K562 (cell line): ENCODE measurements around the gene ACTR5. TPM values are rescaled to one million over a fixed set of nuclear protein-coding genes. Genes with fewer than 3 reads are reported as not detected.
A peak's percentile ranks its signal among the peaks of the same experiment; 100 is the strongest.

Experiments
- ATAC-seq: fragments of 200-7000 bp; cut with Tn5 transposase; 3 replicates; pipeline ENCODE4 v1.9.1; 2020; ENCODE audit warnings: moderate library complexity
- BruUV-seq: library from RNA; stranded (reverse); fragments of 400-500 nt; replicated peaks from 2 replicates; lab custom pipeline; 2021; lab: Mats Ljungman, UMichigan
- CTCF ChIA-PET: fragments of 300-600 bp; formaldehyde crosslinking; extraction: SDS; loops from one replicate; lab custom pipeline; 2021; ENCODE audit warnings: low intra/inter-chr PET ratio; lab: Yijun Ruan, JAX
- POLR2A ChIA-PET: fragments of 300-600, 350-650 bp; sonication (Branson Sonifier 250); formaldehyde crosslinking; extraction: SDS; loops from one replicate; lab custom pipeline; 2021; ENCODE audit warnings: antibody characterized with exemption, inconsistent platforms; lab: Yijun Ruan, JAX
- DNase-seq, 4 experiments: peaks; one replicate each; pipeline versions ENCODE4 v3.0.0 to v3.0.0-alpha.2; 2011 to 2018; ENCODE audit warnings: low spot score in 3 of 4, mixed read lengths in 3 of 4; ENCODE audit errors: extremely low read depth in 1 of 4
- FAIRE-seq: peaks from 2 replicates; lab custom pipeline; 2011; peaks lifted over from hg19 to GRCh38; lab: Jason Lieb, UNC
- H2AFZ ChIP-seq: 2 replicates; pipeline ENCODE4 v1.6.0; 2011; ENCODE audit warnings: low read depth, low read length, control low read depth, inconsistent platforms
- H3K27ac ChIP-seq: fragments of 200-600 bp; 3 replicates; pipeline ENCODE4 v1.8.0; 2011; ENCODE audit warnings: low read depth, mild to moderate bottlenecking, control low read depth, inconsistent platforms, low read length, moderate library complexity, mixed read lengths; ENCODE audit errors: extremely low read depth
- H3K27me3 ChIP-seq, 2 experiments: fragments of 300-600 bp in 1 of 2; 2 replicates in 1 of 2; 3 replicates in 1 of 2; pipeline versions ENCODE4 v1.6.0 to v1.8.0; 2011; ENCODE audit warnings: inconsistent platforms in 2 of 2, low read length in 2 of 2, mild to moderate bottlenecking in 1 of 2, mixed read lengths in 1 of 2, moderate library complexity in 1 of 2; ENCODE audit not compliant: control insufficient read depth in 2 of 2, insufficient read depth in 2 of 2
- H3K36me3 ChIP-seq: fragments of 300-600 bp; 3 replicates; pipeline ENCODE4 v1.8.0; 2011; ENCODE audit warnings: mild to moderate bottlenecking, low read length, inconsistent platforms; ENCODE audit not compliant: control insufficient read depth, insufficient read depth
- H3K4me1 ChIP-seq, 2 experiments: fragments of 200-600 bp in 1 of 2; replicated peaks in 1 of 2; 2 replicates in 1 of 2; 3 replicates in 1 of 2; pipeline versions ENCODE4 v1.5.1 to v1.8.0; 2011; ENCODE audit warnings: inconsistent platforms in 2 of 2, low read length in 2 of 2, mild to moderate bottlenecking in 1 of 2, mixed read lengths in 1 of 2, moderate library complexity in 1 of 2; ENCODE audit not compliant: control insufficient read depth in 2 of 2, insufficient read depth in 2 of 2
- H3K4me2 ChIP-seq: 2 replicates; pipeline ENCODE4 v1.6.1; 2011; ENCODE audit warnings: low read length, control low read depth, inconsistent platforms, mixed read lengths; ENCODE audit not compliant: insufficient read depth
- H3K4me3 ChIP-seq: fragments of 200-600 bp; sonication (generic), shearing (Covaris generic); 2 replicates; pipeline ENCODE4 v1.5.1; 2016; ENCODE audit warnings: control low read depth, inconsistent platforms
- H3K79me2 ChIP-seq: fragments of 200-600 bp; 3 replicates; pipeline ENCODE4 v1.8.0; 2011; ENCODE audit warnings: low read length, inconsistent platforms; ENCODE audit not compliant: control insufficient read depth, insufficient read depth
- H3K9ac ChIP-seq, 2 experiments: 2 replicates each; pipeline versions ENCODE4 v1.6.0 to v1.6.1; 2011; ENCODE audit warnings: low read depth in 2 of 2, low read length in 2 of 2, control low read depth in 1 of 2, inconsistent platforms in 1 of 2, mild to moderate bottlenecking in 1 of 2, mixed read lengths in 1 of 2; ENCODE audit not compliant: insufficient read depth in 1 of 2
- H3K9me1 ChIP-seq: one replicate; pipeline ENCODE4 v1.6.0; 2011; ENCODE audit warnings: inconsistent platforms, mild to moderate bottlenecking, low read length, moderate library complexity; ENCODE audit not compliant: control insufficient read depth, insufficient read depth
- H3K9me3 ChIP-seq: replicated peaks from 2 replicates; pipeline ENCODE4 v1.5.1; 2011; ENCODE audit warnings: low read depth, low read length, inconsistent platforms; ENCODE audit not compliant: control insufficient read depth, insufficient read depth
- H4K20me1 ChIP-seq: replicated peaks from 2 replicates; pipeline ENCODE4 v1.6.1; 2011; ENCODE audit warnings: low read length, inconsistent platforms, mixed read lengths; ENCODE audit not compliant: control insufficient read depth, insufficient read depth
- ESRRA ChIP-seq: fragments of 450-650 bp; IDR thresholded peaks from 2 replicates; pipeline ENCODE4 v1.6.1; 2014; ENCODE audit warnings: low read depth, mild to moderate bottlenecking, moderate library complexity, borderline replicate concordance
- MAFG ChIP-seq: fragments of 450-650 bp; conservative IDR thresholded peaks from 2 replicates; pipeline ENCODE4 v1.6.1; 2016; ENCODE audit warnings: missing genetic modification characterization, missing compliant biosample characterization
- PTRF ChIP-seq: fragments of 450-650 bp; IDR thresholded peaks from 2 replicates; pipeline ENCODE4 v1.6.1; 2016; ENCODE audit warnings: mild to moderate bottlenecking, missing genetic modification characterization, missing compliant biosample characterization
- RBFOX2 ChIP-seq: fragments of 200-400 bp; formaldehyde crosslinking; IDR thresholded peaks from 2 replicates; pipeline ENCODE4 v1.6.1; 2017; ENCODE audit warnings: low read depth, mild to moderate bottlenecking, low read length, moderate library complexity
- ZNF23 ChIP-seq: fragments of 250-450 bp; sonication (Bioruptor Pico); IDR thresholded peaks from 2 replicates; pipeline ENCODE4 v1.4.0; 2020; ENCODE audit warnings: mild to moderate bottlenecking
- ZNF316 ChIP-seq: fragments of 450-650 bp; IDR thresholded peaks from 2 replicates; pipeline ENCODE4 v1.6.1; 2016
- WGBS: fragments of 100-300 bp; shearing (Covaris generic); methylation state at CpG from one replicate; pipeline ENCODE4 v1.1.6; 2016; ENCODE audit warnings: low coverage, mixed read lengths; ENCODE audit not compliant: insufficient coverage; ENCODE audit errors: missing lambda C conversion rate; 5-methylcytosine and 5-hydroxymethylcytosine counted together
- in situ Hi-C: fragments of 300-500 bp; cut with MboI; formaldehyde crosslinking; loops from 4 replicates; pipeline ENCODE4 v1.15.0; 2018; ENCODE audit warnings: inconsistent platforms, mixed read lengths
- intact Hi-C: fragments of 100-400 bp; cut with micrococcal nuclease; formaldehyde crosslinking; loops from 2 replicates; pipeline ENCODE4 v1.14.2; 2022
- polyA plus RNA-seq, 8 experiments: library from polyadenylated mRNA; depleted of rRNA in 4 of 8; stranded (reverse) in 5 of 8; unstranded in 3 of 8; fragments of >200 nt; fragmentation: Nextera tagmentation in 2 of 8; fragmentation: Illumina TruSeq in 1 of 8; extraction: Ambion mirVana in 2 of 8; extraction: Trizol in 1 of 8; gene quantifications; 2 replicates each; pipeline versions ENCODE4 v1.2.1 to v1.2.3, GENCODE V29; 2011 to 2014; ENCODE audit warnings: inconsistent platforms in 1 of 8, missing spikeins in 1 of 8
- total RNA-seq, 7 experiments: library from RNA; depleted of rRNA in 6 of 7; stranded (reverse); fragments of >200 nt in 6 of 7; fragmentation: Illumina TruSeq in 2 of 7; extraction: Trizol in 2 of 7; gene quantifications; 2 replicates each; pipeline versions ENCODE4 v1.2.1 to v1.2.3, GENCODE V29; 2011 to 2021; ENCODE audit warnings: low replicate concordance in 1 of 7

ACTR5 gene
- total and polyA plus RNA-seq, 9 of the 15 experiments (the other 6 are each of a cell fraction or from before 2014, with no cell fraction given), result 0.93 to 18.8 (median 12.9) TPM

DNA sequence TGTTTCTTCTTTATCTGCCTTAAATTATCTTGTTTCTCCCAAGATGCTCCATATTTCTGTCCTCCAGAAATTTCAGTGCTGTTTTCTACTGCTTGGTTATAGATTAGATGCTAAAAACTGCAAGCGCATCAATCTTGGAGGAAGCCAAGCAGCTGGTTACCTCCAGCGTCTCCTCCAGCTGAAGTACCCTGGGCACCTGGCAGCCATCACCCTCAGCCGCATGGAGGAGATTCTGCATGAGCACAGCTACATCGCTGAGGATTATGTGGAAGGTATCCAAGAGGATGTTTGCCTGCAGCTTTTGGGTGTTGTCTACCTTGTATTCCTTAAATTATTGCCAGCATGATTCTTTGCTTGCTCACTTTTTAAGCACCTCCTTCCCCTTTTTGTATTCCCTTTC, 3.8 kb downstream of the ACTR5 start:
- H3K4me3 ChIP-seq, result no peak overlapping the region
- POLR2A ChIA-PET, result interaction anchor here (0.6 to 1.4 kb wide), 3 partner anchors 24 to 177 kb away, joined by 3 to 4 read pairs (median 3); no protein-coding TSS in a partner anchor
- no TSS peak for BruUV-seq
- no peaks in the 10 kb centered on the region for H3K9me1 ChIP-seq
- in situ Hi-C loops, result no loop called here
- no peak overlapping the region for H2AFZ ChIP-seq
- intact Hi-C loops, result loop anchor here (5.0 to 10.0 kb wide), 2 partner anchors 140 to 293 kb away; no protein-coding TSS in a partner anchor
- H3K27ac ChIP-seq, result no peak overlapping the region
- peak overlapping the region in 1 of 2 experiments; percentile 62; a peak in 1 of 4 replicates for H3K9ac ChIP-seq
- peaks cover 55% of the 10 kb centered on the region for H3K36me3 ChIP-seq
- H3K4me2 ChIP-seq, result no peak overlapping the region; the same call in 1 of the 2 replicates
- H3K27me3 ChIP-seq, result no peaks in the 10 kb centered on the region
- TF ChIP-seq ZNF316 (peak; percentile 8; the same call in 1 of the 2 replicates), PTRF (tag) (no peak), MAFG (0 out of 2 replicates have a peak, but pooled peaks have one; percentile 19)
- 83% methylated on average over 3 of the region's 4 CpGs for WGBS
- FAIRE-seq (no peak), DNase-seq (no peak), ATAC-seq (no peak)
- H4K20me1 ChIP-seq, result no peaks in the 10 kb centered on the region
- peaks cover 14 to 18% of the 10 kb centered on the region in 2 experiments; a peak in 4 of 5 replicates for H3K4me1 ChIP-seq
- CTCF ChIA-PET, result interaction anchor here (0.8 to 3.8 kb wide), 6 partner anchors 26 to 414 kb away, joined by 3 to 40 read pairs (median 10); no protein-coding TSS in a partner anchor
- no peaks in the 10 kb centered on the region for H3K9me3 ChIP-seq
- peaks cover 20% of the 10 kb centered on the region for H3K79me2 ChIP-seq

DNA sequence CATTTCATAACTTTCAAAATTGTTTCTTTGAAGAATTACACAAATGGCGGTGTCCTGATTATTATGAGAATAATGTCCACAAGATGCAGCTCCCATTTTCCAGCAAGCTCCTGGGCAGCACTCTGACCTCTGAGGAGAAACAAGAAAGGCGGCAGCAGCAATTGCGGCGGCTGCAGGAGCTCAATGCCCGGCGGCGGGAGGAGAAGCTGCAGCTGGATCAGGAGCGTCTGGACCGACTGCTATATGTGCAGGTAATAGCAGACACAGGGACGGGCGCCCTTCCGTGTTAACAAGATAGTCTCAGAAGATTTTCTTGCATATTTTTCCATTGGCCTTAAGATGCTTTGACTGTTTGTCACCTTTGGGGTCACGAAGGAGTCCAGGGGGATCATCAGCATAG, 6.7 kb downstream of the ACTR5 start:
- Histone ChIP-seq H3K9me1 (no peaks in the 10 kb centered on the region), H3K9ac (no peak overlapping the region), H3K4me1 (peaks cover 5 to 11% of the 10 kb centered on the region in 2 experiments; a peak in 3 of 5 replicates), H3K4me2 (no peak overlapping the region), H3K4me3 (no peak overlapping the region)
- intact Hi-C loops, result loop anchor here (5.0 to 10.0 kb wide), 2 partner anchors 137 to 290 kb away; no protein-coding TSS in a partner anchor
- DNase-seq (no peak), ATAC-seq (no peak)
- CTCF ChIA-PET, result no interaction called here
- TF ChIP-seq ZNF23 (CRISPR knock-in tag) (no peak), ESRRA (no peak), RBFOX2 (no peak)
- TF ChIP-seq, all 486 proteins: peak for 0
- Histone ChIP-seq H3K27me3 (no peaks in the 10 kb centered on the region), H3K36me3 (peaks cover 81% of the 10 kb centered on the region), H2AFZ (no peak overlapping the region), H3K9me3 (no peaks in the 10 kb centered on the region), H3K79me2 (peaks cover 4% of the 10 kb centered on the region; the same call in 1 of the 3 replicates), H3K27ac (no peak overlapping the region), H4K20me1 (no peaks in the 10 kb centered on the region)
- in situ Hi-C loops, result no loop called here
- POLR2A ChIA-PET, result no interaction called here
- BruUV-seq, result no TSS peak
- WGBS, result 88% methylated on average over 13 of the region's 13 CpGs
- FAIRE-seq, result no peak
